Choroid plexus epithelial cell (primary cell): ENCODE results near the gene ESD.
A peak's percentile ranks its signal among the peaks of the same experiment; 100 is the strongest.

ENCODE experiments used
- DNase-seq: peaks from one replicate; pipeline ENCODE4 v3.0.0-alpha.2; 2010; ENCODE audit warnings: low read depth
- H3K4me3 ChIP-seq: 2 replicates; pipeline ENCODE4 v1.5.1; 2011; ENCODE audit warnings: low read depth, mild to moderate bottlenecking, control low read depth, low read length, moderate library complexity
- TF ChIP-seq, protein P1 (sequence below): conservative IDR thresholded peaks from 2 replicates; pipeline ENCODE4 v1.5.1; 2011; ENCODE audit warnings: low read depth, mild to moderate bottlenecking, control low read depth, inconsistent platforms, low read length, moderate library complexity

Gene ESD

DNA sequence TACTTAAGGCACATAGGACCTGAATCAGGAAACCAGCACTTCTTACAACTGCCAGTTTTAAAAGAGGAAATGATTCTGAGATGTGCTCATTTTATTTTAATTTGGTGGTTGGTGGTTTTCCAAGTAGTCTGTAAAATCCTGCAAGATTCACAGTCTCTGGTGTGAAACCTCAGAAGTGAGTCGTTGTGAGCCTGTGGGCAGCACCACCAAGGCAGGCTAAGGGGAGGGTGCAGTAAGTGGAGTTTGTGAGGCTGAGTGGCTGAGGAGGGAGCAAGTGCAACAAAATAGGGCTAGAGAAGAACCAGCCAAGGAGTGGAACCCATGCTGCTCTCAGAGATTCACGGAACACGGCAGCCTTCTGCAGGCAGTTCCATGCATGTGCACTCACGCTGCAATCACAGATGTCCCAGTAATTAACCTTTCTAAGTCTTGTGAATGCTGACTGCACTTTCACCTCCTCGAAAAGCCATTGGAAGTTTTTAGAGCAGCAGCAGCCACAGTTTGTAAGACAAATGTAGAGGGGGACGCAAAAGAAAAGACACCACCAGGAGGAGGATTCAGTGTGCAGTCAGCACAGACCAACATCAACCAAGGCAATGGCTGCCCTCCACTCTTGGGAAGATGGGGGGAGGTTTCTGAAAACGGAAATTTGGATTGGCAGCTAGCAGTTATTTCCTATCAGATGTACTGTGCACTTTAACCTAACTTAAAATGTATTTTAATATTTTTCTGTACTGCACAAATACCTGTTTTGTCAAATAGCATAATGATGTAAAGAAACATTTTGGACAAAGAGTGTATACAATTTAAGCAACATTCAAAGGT is 44.9 kb downstream of the ESD start:
- no peak overlapping the region for H3K4me3 ChIP-seq
- TF ChIP-seq, protein P1, sequence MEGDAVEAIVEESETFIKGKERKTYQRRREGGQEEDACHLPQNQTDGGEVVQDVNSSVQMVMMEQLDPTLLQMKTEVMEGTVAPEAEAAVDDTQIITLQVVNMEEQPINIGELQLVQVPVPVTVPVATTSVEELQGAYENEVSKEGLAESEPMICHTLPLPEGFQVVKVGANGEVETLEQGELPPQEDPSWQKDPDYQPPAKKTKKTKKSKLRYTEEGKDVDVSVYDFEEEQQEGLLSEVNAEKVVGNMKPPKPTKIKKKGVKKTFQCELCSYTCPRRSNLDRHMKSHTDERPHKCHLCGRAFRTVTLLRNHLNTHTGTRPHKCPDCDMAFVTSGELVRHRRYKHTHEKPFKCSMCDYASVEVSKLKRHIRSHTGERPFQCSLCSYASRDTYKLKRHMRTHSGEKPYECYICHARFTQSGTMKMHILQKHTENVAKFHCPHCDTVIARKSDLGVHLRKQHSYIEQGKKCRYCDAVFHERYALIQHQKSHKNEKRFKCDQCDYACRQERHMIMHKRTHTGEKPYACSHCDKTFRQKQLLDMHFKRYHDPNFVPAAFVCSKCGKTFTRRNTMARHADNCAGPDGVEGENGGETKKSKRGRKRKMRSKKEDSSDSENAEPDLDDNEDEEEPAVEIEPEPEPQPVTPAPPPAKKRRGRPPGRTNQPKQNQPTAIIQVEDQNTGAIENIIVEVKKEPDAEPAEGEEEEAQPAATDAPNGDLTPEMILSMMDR, result peak; percentile 21
- peak; percentile 18 for DNase-seq

DNA sequence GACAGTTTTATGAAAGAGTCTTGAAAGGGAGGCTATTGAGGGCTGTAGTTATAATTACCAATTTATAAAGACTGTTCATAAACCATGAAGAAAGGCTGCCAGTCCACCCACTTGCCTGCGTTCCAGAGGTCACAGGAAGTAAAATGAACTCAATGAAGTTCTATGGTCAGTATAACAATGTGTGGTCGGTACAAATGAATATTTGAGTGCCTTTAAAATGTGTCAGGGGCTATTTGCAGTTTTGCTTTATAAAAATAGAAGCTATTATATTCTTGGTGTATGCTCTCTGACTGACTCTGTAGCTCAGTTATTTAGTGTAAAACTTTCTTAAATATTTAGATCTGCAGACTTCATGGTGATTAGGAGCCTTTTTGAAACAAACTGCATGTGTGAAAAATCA is 47.0 kb downstream of the ESD start:
- no peak overlapping the region for H3K4me3 ChIP-seq
- TF ChIP-seq, protein P1, result no peak
- DNase-seq, result peak; percentile 36

DNA sequence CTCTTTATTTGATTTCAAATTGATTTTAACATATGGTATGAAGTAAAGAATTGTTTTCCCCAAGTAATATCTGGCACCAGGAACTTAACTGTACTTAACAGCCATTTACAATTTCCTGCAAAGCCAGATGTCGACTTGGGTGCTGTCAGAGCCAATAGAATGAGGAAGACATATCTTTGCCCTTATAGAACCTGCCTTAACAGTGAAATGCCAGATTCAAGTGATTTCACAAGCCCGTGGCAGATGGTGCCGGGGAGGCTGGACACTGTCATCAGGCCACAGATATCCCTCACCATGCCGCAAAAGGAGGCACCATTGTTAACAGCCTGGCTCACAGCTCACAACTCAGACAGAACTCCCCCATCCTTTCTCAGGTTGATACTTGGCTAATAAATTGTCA is 48.7 kb downstream of the ESD start:
- DNase-seq, result no peak
- no peak overlapping the region for H3K4me3 ChIP-seq
- TF ChIP-seq, protein P1, result no peak

DNA sequence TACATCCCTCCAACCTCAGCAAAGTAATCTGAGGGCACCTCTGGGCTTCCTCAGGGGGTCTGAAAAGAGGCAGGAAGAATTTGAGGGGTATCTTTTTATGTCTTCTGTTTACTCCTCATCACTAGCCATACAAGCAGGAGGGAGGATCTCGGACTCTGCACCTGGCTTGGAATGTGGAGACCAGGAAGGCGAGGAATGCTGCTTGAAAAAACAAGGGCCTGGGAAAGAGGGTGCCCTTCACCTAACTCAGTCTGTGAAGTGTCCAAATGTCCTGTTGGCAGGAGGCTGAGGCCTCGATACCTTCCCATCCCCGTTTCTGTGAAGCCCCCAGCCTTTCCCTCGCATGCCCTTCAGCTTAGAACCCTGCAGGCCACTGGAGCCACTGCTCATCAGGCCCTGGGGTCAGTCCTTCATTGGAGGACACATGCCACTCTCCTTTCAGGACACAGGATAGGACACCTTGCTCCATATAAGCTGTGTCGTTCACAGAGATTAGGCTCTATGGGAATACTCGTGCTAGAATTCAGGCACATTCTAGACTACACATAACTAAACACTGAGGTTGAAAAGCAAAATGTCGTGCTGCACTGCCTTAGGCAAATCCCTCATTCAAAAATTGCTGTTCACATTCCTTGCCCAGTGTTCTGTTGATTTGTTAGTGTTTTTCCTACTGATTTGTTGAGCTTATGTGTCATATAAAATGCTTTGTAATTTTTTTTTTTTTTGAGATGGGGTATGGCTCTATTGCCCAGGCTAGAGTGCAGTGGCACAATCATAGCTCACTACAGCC is 49.7 kb downstream of the ESD start:
- H3K4me3 ChIP-seq, result no peak overlapping the region
- TF ChIP-seq, protein P1, result no peak
- DNase-seq, result no peak

DNA sequence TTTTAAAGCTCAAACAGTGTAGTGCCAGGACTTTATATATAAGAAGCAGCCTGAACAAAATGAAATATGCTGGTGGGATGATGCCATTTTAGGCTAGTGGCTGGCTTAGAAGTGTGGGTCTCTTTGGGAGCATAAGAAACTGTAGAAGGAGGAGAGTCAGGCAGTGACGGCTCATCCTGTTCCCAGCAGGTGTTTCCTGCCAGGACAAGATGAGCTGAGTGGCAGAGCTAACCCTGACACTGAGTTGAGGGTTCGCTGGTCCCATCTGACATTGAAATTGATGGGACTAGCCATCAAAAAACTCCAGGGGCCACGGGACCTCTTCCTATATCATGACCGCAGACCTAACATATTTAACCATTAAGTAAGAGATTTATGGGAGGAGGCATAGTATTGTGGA is 51.3 kb downstream of the ESD start:
- no peak overlapping the region for H3K4me3 ChIP-seq
- no peak for DNase-seq
- TF ChIP-seq, protein P1, result no peak

DNA sequence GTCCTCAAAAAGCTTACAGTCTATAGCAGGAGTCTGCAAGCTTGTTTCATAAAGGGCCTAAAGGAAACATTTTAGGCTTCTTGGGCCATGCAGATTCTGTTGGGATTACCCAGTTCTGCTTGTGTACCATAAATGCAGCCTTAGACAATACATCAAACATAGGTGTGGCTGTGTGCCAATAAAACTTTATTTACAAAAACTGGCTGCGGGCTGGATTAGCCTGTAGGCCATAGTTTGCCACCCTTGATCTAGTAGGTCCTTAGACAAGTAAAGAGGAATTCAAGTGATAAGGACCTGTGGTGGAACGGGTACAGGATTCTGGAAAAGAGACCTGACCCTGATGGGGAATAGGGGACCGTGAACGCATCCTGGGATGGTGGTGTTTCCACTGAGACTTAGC is 51.9 kb downstream of the ESD start:
- no peak for DNase-seq
- TF ChIP-seq, protein P1, result no peak
- H3K4me3 ChIP-seq, result no peak overlapping the region

DNA sequence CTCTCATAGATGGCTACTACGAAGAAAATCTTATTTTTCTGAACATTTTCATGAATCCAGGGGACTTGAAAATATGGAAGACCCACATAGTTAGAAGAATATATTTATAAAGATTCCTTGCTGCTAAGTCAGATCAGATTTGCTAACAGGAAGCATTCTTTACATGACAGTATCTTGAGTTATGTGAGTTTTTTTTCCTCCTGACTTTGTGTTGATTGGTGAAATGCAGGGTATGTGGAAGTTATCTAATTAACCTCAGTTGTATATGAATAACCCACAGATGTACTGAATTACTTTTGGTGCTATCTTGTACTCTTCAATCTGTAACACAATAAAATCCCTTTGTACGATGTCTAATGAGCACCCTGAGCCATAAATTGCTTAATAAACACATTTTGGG is 53.8 kb downstream of the ESD start:
- H3K4me3 ChIP-seq, result no peak overlapping the region
- peak; percentile 67 for DNase-seq
- TF ChIP-seq, protein P1, result no peak
